GM19351 (cell line): Measurements from ENCODE around the gene DBN1.

ENCODE experiments used
- ATAC-seq: cut with Tn5 transposase; IDR thresholded peaks from one replicate; pipeline ENCODE4 v1.9.1; 2021; ENCODE audit warnings: mild to moderate bottlenecking, moderate library complexity; ENCODE audit not compliant: unreplicated experiment

The DBN1 gene

GRCh38 chr5:177457852-177458681 is 15.4 kb downstream of the DBN1 start:
- ATAC-seq = no peak

DNA sequence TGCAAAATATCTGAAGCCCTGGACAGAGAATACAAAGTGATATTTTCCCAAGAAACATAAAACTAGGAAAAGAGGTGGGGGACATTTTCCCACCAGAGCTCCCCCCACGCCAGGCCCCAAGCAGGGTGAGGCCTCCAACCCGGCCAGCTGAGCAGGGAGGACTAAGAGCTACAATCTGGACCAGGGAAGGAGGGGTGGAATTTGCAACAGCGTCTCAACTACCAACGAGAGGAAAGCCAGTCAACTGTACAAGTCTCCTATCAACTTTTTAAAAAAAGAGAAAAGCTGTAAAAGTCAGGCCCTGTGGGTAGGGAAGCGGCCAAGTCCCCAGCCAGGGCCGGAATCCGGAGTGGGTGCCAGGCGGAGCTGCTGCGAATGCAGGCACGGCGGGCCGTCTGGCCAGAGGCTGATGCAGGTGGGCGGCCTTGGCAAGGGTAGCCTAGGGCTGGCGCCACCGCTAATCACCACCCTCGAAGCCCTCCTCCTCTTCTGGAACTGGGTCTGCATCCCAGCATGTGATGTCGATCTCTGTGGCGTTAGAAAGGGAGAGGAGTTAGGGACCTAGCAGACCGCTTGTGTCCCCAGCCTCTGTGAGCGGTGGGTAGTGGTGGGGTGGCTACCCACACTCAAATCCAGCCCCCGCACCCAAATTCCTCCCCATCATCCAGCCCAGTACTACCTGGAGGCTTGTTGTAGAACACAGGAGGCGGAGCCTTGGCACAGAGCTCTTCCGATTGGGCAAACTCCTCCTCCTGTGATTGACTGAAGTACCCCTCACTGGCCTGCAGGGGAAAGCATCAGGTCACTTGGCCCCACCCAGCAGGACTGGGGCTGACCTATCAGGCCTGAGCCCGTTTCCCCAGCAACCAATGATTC is 16.2 kb downstream of the DBN1 start:
- peak; percentile 62 for ATAC-seq

DNA sequence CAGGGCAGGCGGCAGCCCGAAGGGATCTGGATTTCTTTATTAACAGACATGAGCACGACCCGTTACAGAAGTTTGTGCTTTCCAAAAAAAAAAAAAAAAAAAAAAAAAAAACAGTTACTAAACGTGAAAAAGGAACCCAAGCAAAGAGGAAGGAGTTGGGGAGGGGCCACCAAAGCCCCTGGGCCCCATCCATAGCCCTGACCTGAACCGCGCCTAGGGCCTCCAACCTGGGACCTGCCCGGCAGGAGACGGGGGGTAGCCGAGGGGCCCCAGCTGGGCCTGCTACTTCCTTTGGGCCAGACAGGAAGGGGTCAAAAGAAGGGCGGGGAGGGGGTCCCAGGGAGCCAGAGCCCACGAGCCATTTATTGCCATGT is 16.9 kb downstream of the DBN1 start:
- ATAC-seq = no peak

- peak; percentile 15 for ATAC-seq
Measured at GRCh38 chr5:177455661-177456590, 17.5 kb downstream of the DBN1 start.

DNA sequence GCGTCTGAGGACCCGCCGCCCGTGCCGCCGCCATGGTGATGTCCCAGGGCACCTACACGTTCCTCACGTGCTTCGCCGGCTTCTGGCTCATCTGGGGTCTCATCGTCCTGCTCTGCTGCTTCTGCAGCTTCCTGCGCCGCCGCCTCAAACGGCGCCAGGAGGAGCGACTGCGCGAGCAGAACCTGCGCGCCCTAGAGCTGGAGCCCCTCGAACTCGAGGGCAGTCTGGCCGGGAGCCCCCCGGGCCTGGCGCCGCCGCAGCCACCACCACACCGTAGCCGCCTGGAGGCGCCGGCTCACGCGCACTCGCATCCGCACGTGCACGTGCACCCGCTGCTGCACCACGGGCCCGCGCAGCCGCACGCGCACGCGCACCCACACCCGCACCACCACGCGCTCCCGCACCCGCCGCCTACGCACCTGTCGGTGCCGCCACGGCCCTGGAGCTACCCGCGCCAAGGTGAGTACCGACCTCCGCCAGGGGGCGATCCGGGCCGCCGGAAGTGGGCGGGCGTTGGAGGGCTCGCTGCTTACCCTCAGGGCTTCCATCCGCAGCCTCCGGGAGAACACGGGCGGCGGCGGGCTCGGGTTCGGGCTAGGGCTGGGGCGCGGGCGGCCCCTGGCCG is 18.3 kb downstream of the DBN1 start:
- peak; percentile 41 for ATAC-seq

GRCh38 chr5:177454397-177455035 is 18.9 kb downstream of the DBN1 start:
- peak; percentile 49 for ATAC-seq

- ATAC-seq = no peak
Measured at GRCh38 chr5:177453852-177454396, 19.5 kb downstream of the DBN1 start.

GRCh38 chr5:177452688-177453638 is 20.5 kb downstream of the DBN1 start:
- no peak for ATAC-seq

GRCh38 chr5:177450667-177451424 is 22.6 kb downstream of the DBN1 start:
- no peak for ATAC-seq

DNA sequence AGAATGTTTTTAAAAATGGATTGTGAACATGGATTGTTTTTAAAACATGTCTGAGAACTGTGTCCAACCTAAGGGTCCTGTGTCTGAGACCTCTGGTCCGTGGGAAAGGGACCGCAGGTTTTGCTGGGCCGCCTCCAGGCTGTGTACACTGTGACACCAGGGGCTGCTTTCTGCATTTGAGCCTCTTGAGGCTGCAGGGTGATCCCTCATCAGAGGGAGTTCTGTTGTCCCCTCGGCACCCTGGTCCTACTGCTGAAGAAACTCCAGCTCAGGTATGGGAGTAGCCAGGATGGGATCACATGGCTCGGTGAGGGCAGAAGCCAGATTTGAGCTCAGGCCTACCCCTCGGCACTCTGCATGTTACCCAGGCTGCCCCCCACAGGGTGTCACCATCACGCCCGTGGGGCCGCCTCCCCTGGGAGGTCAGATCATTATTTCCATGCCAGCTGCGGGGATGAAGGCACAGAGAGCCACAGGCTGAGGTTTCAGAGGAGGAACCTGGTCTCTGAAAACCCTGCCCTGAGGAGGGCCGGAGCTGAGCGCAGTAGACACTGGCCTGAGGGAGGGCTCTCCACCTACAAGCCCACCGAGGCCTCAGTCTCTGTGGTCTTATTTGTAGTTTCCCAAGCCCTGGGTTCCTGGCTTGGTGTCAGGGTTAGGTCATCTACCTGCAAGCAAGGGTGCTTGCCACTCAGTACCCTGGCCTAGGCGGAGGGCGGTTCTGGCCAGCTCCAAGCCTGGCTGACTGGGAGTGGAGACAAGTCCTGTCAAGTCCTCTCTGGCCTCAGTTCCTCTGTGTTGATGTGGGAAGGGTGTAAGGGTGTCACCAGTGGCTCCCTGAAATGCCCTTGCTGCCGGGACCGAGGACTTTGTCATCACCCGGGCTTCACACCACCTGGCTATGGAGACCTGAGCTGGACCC is 24.0 kb downstream of the DBN1 start:
- no peak for ATAC-seq

DNA sequence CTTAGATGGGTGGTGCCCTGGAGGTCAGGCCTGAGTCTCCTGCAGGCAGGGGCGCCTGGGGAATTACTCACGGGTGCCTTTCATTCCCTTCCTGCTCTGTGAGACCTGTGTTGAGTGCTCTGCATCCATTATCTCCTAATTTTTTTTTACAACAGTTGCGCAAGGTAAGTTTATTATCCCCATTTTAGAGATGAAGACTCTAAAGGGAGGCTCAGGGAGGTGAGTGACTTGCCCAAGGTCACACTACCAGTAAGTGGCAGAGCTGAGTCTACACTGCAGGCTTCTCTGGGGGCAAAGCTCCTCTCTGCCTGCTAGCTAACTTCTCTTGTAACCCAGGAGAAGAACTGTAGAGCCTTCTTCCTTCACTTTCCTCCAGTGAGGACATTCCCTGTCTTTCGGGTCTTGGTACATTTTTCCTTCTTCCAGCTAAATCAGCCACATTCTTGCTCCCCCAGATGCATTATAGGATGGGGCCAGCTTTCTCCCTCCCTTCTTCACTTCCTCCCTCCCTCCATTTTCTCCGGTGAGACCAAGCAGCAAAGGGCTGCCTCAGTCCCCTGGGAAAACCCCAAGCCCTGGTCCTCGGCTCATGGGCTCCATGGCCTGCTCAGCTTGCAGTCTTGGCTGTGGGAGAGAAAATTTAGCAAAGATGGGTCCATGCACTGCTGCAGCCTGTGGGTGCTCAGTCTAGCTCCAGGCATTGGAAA is 25.0 kb downstream of the DBN1 start:
- no peak for ATAC-seq

- ATAC-seq = no peak
Measured at GRCh38 chr5:177447611-177448243, 25.7 kb downstream of the DBN1 start.

DNA sequence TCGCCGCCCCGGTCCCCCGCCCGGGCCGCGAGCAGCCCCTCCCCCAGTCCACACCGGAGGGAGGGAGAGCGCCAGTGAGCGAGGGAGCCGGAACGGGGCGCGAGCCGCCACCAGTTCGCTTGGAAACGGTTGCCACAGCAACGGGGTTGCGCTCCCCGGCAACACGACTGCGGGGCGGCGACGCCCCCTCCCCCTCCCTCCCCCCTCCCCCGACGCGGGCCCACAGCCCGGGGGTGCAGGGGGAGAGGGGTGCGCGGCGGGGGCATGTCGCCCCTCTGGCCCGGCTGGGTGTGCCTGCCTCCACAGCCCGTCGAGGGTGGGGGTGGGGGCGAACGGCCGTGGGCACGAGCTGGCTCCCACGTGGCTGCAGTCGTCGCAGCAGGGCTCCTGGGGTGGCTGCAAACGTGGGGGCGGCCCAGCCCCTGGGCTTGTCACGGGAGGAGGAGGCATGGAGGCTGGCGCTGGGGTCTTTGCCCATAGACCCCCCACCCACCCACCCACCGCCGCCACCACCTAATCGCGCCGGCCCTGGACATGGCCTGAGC is 26.3 kb downstream of the DBN1 start:
- peak; percentile 47 for ATAC-seq

DNA sequence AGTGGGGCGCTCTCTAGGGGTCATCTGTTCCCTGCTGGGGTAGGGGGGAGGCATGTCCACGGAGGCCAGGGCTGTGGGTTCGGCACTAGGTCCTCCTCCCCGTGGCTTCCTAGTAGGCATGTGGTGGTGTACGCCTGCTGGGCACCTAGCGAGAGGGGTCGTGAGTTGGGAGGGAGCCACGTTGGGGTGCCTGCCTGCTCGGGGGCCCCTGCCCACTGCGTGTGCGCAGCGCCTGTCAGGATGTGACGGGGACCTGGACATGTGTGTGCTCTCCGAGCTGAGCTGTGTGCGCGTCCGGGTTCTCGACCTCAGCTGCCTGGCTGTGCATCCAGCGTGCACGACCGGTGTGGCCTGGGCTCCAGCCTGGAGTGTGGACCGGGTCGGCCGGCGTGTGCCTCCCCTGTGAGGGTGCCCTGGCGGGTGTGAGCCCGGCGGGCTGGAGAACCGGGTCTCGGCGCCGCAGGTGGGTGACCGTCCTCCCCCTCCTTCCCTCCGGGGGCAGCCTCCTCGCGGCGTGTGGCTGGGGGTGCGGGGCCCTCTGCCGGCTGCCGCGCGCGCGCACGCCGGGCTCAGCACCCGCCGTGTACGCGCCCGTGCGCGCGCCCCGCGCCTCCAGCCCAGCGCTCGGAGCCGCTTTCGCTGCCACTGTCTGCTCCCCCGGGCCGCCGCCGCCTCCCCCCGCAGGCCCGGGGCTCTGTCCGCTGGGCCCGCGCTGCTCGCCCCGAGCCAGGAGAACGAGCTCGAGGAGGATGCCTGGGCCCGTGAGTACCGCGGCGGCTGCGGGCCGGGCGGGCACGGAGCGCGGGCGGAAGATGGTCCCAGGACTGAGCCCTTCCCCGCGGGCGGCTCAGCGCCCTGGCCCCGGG is 27.0 kb downstream of the DBN1 start, which contains the start of gene PRR7:
Gene PRR7 (plus strand): TSS at position 615 of the 866 bp plus-strand sequence. CDS start 8,254 bp downstream, outside the sequence.
- ATAC-seq = peak; percentile 51

DNA sequence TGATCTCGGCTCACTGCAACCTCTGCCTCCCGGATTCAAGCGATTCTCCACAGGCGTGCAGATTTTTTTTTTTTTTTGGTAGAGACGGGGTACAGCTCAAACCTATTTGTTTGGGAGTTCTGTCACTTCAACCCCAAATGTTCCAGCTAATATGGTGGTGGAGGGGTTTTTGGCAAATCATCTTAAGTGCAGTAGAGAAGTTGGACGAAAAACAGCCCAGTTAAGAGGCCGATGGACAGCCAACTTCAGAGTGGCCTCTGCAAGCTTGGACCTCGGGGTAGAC is 27.6 kb downstream of the DBN1 start:
- no peak for ATAC-seq
